NCI-H1417 (cell line): ENCODE measurements around the gene NXT1.
"Not testable (repeated sequence)": the region's sequence is repeated elsewhere in the genome, so short reads cannot be mapped to it uniquely, and the experiment has no call there.

ENCODE experiments used
- DNase-seq, 3 experiments: peaks; one replicate each; lab custom pipeline; 2025; lab: John Stamatoyannopoulos, UW

The NXT1 gene

GRCh38 chr20:23350196-23350903 lies at the start of gene NXT1:
Gene NXT1, plus strand, starts transcription at chr20:23350791. Its CDS starts 3,251 bp downstream, at chr20:23354042.
- peak; percentile 96 to 99 (median 98) for DNase-seq

GRCh38 chr20:23301436-23302050 lies 49.0 kb upstream of the NXT1 start:
- DNase-seq = no peak

GRCh38 chr20:23302386-23302785 lies 48.2 kb upstream of the NXT1 start:
- DNase-seq = no peak

- no peak for DNase-seq
These were observed 47.8 kb upstream of the NXT1 start for GRCh38 chr20:23302801-23303200.

- no peak for DNase-seq
These were observed 47.1 kb upstream of the NXT1 start for GRCh38 chr20:23303325-23304102.

- DNase-seq = no peak
These were observed 46.0 kb upstream of the NXT1 start for GRCh38 chr20:23304616-23305015.

GRCh38 chr20:23305098-23305497 lies 45.5 kb upstream of the NXT1 start:
- no peak for DNase-seq

GRCh38 chr20:23307393-23307792 lies 43.2 kb upstream of the NXT1 start:
- DNase-seq = not testable (repeated sequence)

GRCh38 chr20:23308024-23308423 lies 42.6 kb upstream of the NXT1 start:
- DNase-seq = no peak

- DNase-seq = no peak
These were observed 41.7 kb upstream of the NXT1 start for GRCh38 chr20:23308908-23309307.

- no peak for DNase-seq
These were observed 40.8 kb upstream of the NXT1 start for GRCh38 chr20:23309781-23310180.

GRCh38 chr20:23311947-23312506 lies 38.6 kb upstream of the NXT1 start:
- no peak for DNase-seq

GRCh38 chr20:23313271-23313670 lies 37.3 kb upstream of the NXT1 start:
- DNase-seq = no peak

- DNase-seq = no peak
These were observed 35.9 kb upstream of the NXT1 start for GRCh38 chr20:23314699-23315098.

- no peak for DNase-seq
These were observed 35.5 kb upstream of the NXT1 start for GRCh38 chr20:23315099-23315498.

GRCh38 chr20:23316626-23317025 lies 34.0 kb upstream of the NXT1 start:
- no peak for DNase-seq

- no peak for DNase-seq
These were observed 33.5 kb upstream of the NXT1 start for GRCh38 chr20:23317081-23317480.

GRCh38 chr20:23318347-23318746 lies 32.2 kb upstream of the NXT1 start:
- no peak for DNase-seq

- no peak for DNase-seq
These were observed 30.3 kb upstream of the NXT1 start for GRCh38 chr20:23320317-23320716.

GRCh38 chr20:23325107-23325506 lies 25.5 kb upstream of the NXT1 start:
- DNase-seq = no peak

GRCh38 chr20:23326774-23327173 lies 23.8 kb upstream of the NXT1 start:
- peak in 2 of 3 experiments; percentile 63 to 86 for DNase-seq

- DNase-seq = no peak
These were observed 22.8 kb upstream of the NXT1 start for GRCh38 chr20:23327617-23328333.
